Measurements from ENCODE around the gene ZNF554.
A peak's percentile ranks its signal among the peaks of the same experiment; 100 is the strongest.

The ZNF554 gene

GRCh38 chr19:2827840-2828489 lies 8.3 kb downstream of the ZNF554 start:
- DNase-seq (ENCODE audit: low read depth): no peak

DNA sequence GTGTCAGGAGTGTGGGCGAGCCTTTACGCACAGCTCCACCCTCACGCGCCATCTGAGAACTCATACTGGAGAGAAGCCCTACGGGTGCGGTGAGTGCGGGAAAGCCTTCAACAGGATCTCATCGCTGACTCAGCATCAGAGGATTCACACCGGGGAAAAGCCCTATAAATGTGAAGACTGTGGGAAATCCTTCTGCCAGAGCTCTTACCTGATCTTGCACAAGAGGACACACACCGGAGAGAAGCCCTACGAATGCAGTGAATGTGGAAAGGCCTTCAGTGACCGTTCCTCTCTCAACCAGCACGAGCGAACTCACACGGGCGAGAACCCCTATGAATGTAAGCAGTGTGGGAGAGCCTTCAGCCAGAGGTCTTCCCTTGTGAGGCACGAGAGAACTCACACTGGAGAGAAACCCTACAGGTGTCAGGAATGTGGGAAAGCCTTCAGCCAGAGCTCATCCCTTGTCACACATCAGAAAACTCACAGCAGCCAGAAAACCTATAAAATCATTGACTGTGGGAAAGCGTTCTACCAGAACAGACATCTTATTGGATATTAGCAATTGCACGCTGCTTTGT lies 14.7 kb downstream of the ZNF554 start:
- peak; percentile 6 for DNase-seq (ENCODE audit: low read depth)

- DNase-seq (ENCODE audit: low read depth): no peak
Measured at GRCh38 chr19:2837430-2837829, 17.8 kb downstream of the ZNF554 start.

DNA sequence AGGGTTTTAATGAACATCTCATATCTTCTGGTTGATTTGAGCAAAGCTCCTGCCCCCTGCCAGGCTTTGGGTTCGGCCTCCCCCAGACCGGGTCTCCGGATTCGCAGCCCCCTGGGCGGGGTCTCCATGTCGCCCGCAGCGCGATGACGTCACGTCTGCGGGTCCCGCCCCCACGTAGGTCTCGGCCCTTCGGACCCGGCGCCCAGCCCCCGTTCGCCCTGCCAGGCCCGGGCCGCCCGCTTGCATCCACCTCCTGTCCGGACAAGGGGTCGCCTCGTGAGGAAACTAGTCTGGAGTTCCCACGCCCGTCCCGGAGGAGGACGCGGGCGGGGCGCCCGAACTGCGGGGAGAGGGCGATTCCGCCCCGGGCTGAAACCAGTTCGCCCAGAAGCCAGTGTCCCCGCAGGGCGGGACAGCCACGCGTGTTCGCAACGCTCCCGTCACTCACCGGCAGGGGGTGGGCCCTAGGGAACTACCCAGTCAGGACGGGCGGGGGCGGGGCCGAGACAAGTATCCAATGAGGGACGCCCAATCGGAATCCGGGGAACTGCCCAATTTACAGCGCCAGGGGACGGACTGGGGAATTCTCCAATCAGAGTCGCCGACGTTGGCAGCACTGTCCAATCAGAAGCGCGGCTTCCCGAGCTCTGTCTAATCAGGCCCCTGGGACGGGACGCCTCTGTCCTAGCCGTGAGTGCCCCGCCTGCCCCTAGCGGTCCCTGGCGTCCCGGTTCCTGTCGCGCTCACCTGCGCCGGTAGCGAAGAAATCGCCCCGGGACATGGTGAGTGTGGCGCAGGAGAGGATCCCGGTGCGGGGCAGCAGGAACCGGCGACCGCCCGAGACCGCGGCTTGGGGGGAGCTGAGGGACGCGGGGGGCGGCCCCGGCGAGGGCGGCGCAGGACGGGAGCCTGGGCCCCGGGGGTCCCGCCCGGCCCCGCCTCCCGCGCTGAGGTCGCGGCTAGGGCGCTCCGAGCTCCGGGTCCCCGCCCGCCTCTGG lies 21.4 kb downstream of the ZNF554 start, which contains the start of gene ZNF555:
Gene ZNF555, plus strand, starts transcription at position 682 of the 998 bp plus-strand sequence. Its CDS starts 98 bp downstream, at position 780.
- DNase-seq (ENCODE audit: low read depth): peak; percentile 99

- DNase-seq (ENCODE audit: low read depth): no peak
Measured at GRCh38 chr19:2841855-2842574, 22.3 kb downstream of the ZNF554 start.

- no peak for DNase-seq (ENCODE audit: low read depth)
Measured at GRCh38 chr19:2845107-2845506, 25.4 kb downstream of the ZNF554 start.

- DNase-seq (ENCODE audit: low read depth): no peak
Measured at GRCh38 chr19:2846180-2846894, 26.7 kb downstream of the ZNF554 start.

DNA sequence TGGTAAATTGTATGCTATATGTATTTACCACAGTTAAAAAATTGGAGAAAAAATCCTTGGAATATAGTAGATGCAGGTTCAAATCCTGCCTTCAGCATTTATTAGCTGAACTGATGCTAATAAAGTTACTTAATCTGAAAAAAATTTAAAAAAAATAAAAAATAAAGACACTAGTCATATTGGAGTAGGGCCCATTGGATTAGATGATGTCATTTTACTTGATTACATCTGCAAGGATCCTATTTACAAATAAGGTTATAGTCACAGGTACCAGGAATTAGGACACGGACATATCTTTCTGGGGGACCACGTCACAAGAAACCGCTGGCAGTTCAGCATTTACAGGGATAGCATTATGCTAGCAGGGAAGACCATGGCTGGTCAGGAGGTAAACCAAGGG lies 27.8 kb downstream of the ZNF554 start:
- DNase-seq (ENCODE audit: low read depth): no peak

- peak; percentile 67 for DNase-seq (ENCODE audit: low read depth)
Measured at GRCh38 chr19:2848616-2849015, 28.9 kb downstream of the ZNF554 start.

GRCh38 chr19:2850256-2850925 lies 30.7 kb downstream of the ZNF554 start:
- DNase-seq (ENCODE audit: low read depth): no peak

- DNase-seq (ENCODE audit: low read depth): no peak
Measured at GRCh38 chr19:2852598-2852997, 32.9 kb downstream of the ZNF554 start.

DNA sequence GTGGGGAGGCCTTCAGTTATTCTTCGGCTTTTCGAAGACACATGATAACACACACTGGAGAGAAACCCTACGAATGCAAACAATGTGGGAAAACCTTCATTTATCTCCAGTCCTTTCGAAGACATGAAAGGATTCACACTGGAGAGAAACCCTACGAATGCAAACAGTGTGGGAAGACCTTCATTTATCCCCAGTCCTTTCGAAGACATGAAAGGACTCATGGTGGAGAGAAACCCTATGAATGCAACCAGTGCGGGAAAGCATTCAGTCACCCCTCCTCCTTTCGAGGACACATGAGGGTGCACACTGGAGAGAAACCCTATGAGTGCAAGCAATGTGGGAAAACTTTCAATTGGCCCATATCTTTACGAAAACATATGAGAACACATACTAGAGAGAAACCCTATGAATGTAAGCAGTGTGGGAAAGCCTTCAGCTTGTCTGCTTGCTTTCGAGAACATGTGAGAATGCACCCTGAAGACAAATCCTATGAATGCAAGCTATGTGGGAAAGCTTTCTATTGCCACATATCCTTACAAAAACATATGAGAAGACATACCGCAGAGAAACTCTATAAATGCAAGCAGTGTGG lies 33.4 kb downstream of the ZNF554 start:
- DNase-seq (ENCODE audit: low read depth): no peak

GRCh38 chr19:2854849-2855248 lies 35.2 kb downstream of the ZNF554 start:
- no peak for DNase-seq (ENCODE audit: low read depth)

DNA sequence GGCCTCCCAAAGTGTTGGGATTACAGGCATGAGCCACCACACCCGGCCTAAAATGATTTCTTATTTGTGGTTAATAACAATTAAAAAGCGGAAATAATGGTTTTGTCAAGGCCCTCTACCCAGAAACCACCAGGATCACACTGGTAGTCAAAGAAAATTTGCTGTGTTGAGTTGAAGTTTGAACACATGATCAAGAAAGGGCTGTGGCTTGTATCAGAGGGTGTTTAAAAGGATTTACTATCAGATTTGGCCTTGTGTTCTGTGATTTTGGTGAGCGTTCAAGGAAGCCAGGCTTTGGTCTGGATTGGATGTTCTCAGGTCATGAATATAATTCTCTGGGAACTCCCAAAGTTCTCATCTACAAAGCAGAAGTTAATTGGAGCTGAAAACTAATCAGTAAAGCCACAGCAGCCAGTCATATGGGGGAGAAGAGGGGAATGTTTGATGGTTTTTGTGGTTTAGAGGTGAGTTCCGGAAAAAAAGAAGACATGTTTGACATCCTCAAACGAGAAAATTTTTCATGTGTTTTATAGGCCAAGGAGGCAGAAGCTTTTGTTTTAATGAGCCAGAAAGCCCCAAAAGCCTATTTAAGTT lies 36.9 kb downstream of the ZNF554 start:
- DNase-seq (ENCODE audit: low read depth): no peak

GRCh38 chr19:2858864-2859263 lies 39.2 kb downstream of the ZNF554 start:
- no peak for DNase-seq (ENCODE audit: low read depth)

GRCh38 chr19:2863816-2864215 lies 44.1 kb downstream of the ZNF554 start:
- no peak for DNase-seq (ENCODE audit: low read depth)

DNA sequence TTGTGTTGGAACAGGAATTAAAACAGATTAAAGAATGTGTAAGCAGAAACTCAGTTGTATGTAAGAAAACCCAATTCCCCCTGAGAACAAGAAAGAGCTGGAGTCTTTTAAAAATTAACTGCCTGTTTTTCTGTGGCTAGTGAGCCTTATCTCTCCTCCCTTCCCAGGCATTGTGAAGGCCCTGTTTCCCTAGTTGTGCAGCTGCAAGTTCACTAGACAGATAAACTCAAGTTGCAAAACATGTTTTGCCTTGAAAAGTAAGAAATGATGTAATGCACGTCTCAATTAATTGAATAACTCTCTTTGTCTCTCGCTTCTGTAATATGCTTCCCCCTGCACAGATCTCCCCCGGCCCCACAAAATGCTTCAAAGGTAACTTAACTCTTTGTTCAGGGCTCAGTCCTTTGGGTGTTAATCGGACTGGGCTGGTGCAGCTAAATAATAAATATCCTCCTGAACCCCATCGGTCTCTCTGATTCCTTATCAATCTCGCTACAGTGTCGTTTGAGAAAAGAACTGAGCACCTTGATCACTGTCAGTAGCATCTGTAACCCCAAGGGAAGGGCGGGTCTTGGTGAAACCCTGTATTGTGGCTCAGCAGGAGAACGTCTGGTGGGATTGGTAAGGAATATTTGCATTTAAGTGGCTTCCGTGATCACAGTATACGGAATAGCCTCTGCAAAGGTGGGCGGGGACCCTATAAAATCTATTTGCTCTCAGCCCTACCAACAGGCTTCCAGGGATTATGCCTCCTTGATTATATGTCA lies 45.8 kb downstream of the ZNF554 start:
- DNase-seq (ENCODE audit: low read depth): no peak

GRCh38 chr19:2866495-2867024 lies 46.9 kb downstream of the ZNF554 start:
- no peak for DNase-seq (ENCODE audit: low read depth)

All from EH (cell line).